B cell (primary cell): ENCODE measurements around the gene FNDC3A. TPM values are rescaled to one million over a fixed set of nuclear protein-coding genes. Genes with fewer than 3 reads are reported as not detected.

Experiments used
- ATAC-seq: fragments of 200-7000 bp; cut with Tn5 transposase; one replicate; pipeline ENCODE4 v1.10.0; 2021; ENCODE audit warnings: low read depth, mild to moderate bottlenecking, moderate number of reproducible peaks, moderate library complexity
- CTCF ChIA-PET: fragments of 350-600 bp; sonication (Branson Sonifier 250); formaldehyde crosslinking; loops from one replicate; lab custom pipeline; 2021; ENCODE audit warnings: antibody characterized with exemption, inconsistent platforms; lab: Charles Lee
- POLR2A ChIA-PET: fragments of 350-600 bp; sonication (Branson Sonifier 250); formaldehyde crosslinking; loops from one replicate; lab custom pipeline; 2021; ENCODE audit warnings: antibody characterized with exemption; lab: Charles Lee
- DNase-seq: peaks from one replicate; pipeline ENCODE4 v3.0.0; 2013
- H2AFZ ChIP-seq: 2 replicates; pipeline ENCODE4 v1.6.1; 2012; ENCODE audit warnings: mild to moderate bottlenecking, low read depth, low read length; ENCODE audit not compliant: insufficient read depth, poor library complexity, severe bottlenecking
- H3K27ac ChIP-seq, 2 donors: 1 replicate in 1 of 2; 2 replicates in 1 of 2; pipeline ENCODE4 v1.5.1; 2012 to 2013; ENCODE audit warnings: low read length in 2 of 2, mild to moderate bottlenecking in 2 of 2, moderate library complexity in 1 of 2
- H3K27me3 ChIP-seq, 4 experiments: fragments of 200-600 bp in 1 of 4; sonication (generic) in 1 of 4; replicated peaks in 1 of 4; 1 replicate in 2 of 4; 2 replicates in 2 of 4; pipeline versions ENCODE4 v1.6.1 to v1.7.0; 2013 to 2016; ENCODE audit warnings: low read length in 3 of 4, mild to moderate bottlenecking in 2 of 4, mixed read lengths in 1 of 4, moderate library complexity in 1 of 4; ENCODE audit not compliant: insufficient read depth in 4 of 4, control insufficient read depth in 3 of 4; ENCODE audit errors: control extremely low read depth in 1 of 4
- H3K36me3 ChIP-seq, 2 experiments: replicated peaks in 1 of 2; 1 replicate in 1 of 2; 2 replicates in 1 of 2; pipeline versions ENCODE4 v1.6.1 to v1.7.1; 2013; ENCODE audit warnings: low read length in 1 of 2; ENCODE audit not compliant: insufficient read depth in 2 of 2, control insufficient read depth in 1 of 2; ENCODE audit errors: control extremely low read depth in 1 of 2, extremely low read depth in 1 of 2
- H3K4me1 ChIP-seq, 2 donors: fragments of 200-600 bp in 1 of 2; sonication (generic) in 1 of 2; 1 replicate in 1 of 2; 2 replicates in 1 of 2; pipeline versions ENCODE4 v1.5.1 to v1.6.1; 2013 to 2017; ENCODE audit warnings: low read length in 2 of 2; ENCODE audit not compliant: control insufficient read depth in 2 of 2, insufficient read depth in 2 of 2
- H3K4me2 ChIP-seq: replicated peaks from 2 replicates; pipeline ENCODE3; 2012; ENCODE audit warnings: mild to moderate bottlenecking, low read depth, low read length; ENCODE audit not compliant: poor library complexity, severe bottlenecking
- H3K4me3 ChIP-seq, 5 experiments: fragments of 200-600 bp in 1 of 5; sonication (generic) in 1 of 5; 1 replicate in 3 of 5; 2 replicates in 2 of 5; pipeline versions ENCODE4 v1.5.1 to v1.7.0; 2011 to 2016; ENCODE audit warnings: low read length in 4 of 5, mild to moderate bottlenecking in 4 of 5, low read depth in 2 of 5, control low read depth in 1 of 5, moderate library complexity in 1 of 5; ENCODE audit not compliant: insufficient read depth in 1 of 5; ENCODE audit errors: control extremely low read depth in 1 of 5, extremely low read depth in 1 of 5
- H3K79me2 ChIP-seq: fragments of 200-600 bp; sonication (generic); one replicate; pipeline ENCODE4 v1.6.0; 2016; ENCODE audit warnings: low read length; ENCODE audit not compliant: control insufficient read depth, insufficient read depth
- H3K9ac ChIP-seq: fragments of 200-600 bp; sonication (generic); 2 replicates; pipeline ENCODE4 v1.6.1; 2017; ENCODE audit warnings: mild to moderate bottlenecking, low read length, moderate library complexity
- H3K9me3 ChIP-seq, 3 donors: one replicate each; pipeline versions ENCODE4 v1.6.1 to v1.7.1; 2013; ENCODE audit warnings: low read length in 2 of 3; ENCODE audit not compliant: control insufficient read depth in 2 of 3, insufficient read depth in 1 of 3; ENCODE audit errors: control extremely low read depth in 1 of 3
- H4K20me1 ChIP-seq: 2 replicates; pipeline ENCODE4 v1.6.0; 2012; ENCODE audit warnings: mild to moderate bottlenecking, low read length; ENCODE audit not compliant: insufficient read depth, control insufficient read depth, poor library complexity, severe bottlenecking
- H3K27ac Mint-ChIP-seq: one replicate; pipeline ENCODE4 v1.8.0; 2021; ENCODE audit warnings: mixed read lengths
- H3K27me3 Mint-ChIP-seq: one replicate; pipeline ENCODE4 v1.8.0; 2021; ENCODE audit warnings: mixed read lengths
- H3K4me1 Mint-ChIP-seq: one replicate; pipeline ENCODE4 v1.8.0; 2021; ENCODE audit warnings: mixed read lengths
- H3K4me3 Mint-ChIP-seq: one replicate; pipeline ENCODE4 v1.8.0; 2021; ENCODE audit warnings: mixed read lengths
- H3K9me3 Mint-ChIP-seq: one replicate; pipeline ENCODE4 v1.8.0; 2022; ENCODE audit warnings: mixed read lengths; ENCODE audit not compliant: insufficient read depth
- EZH2 ChIP-seq: IDR thresholded peaks from 2 replicates; pipeline ENCODE4 v1.6.1; 2012; ENCODE audit warnings: borderline replicate concordance, low read depth, mild to moderate bottlenecking, moderate library complexity, low read length; ENCODE audit not compliant: insufficient read depth, poor library complexity, severe bottlenecking
- WGBS: methylation state at CpG from one replicate; pipeline ENCODE4 v1.1.5; 2013; ENCODE audit warnings: missing lambda C conversion rate; ENCODE audit not compliant: insufficient coverage; 5-methylcytosine and 5-hydroxymethylcytosine counted together
- intact Hi-C: fragments of 100-400 bp; cut with micrococcal nuclease; formaldehyde crosslinking; loops from one replicate; pipeline ENCODE4 v1.10.0; 2022
- polyA plus RNA-seq: library from polyadenylated mRNA; depleted of rRNA; stranded (reverse); fragments of >200 nt; gene quantifications from 2 replicates; pipeline ENCODE4 v1.2.3, GENCODE V29; 2012
- total RNA-seq, 2 donors: library from RNA; stranded (reverse); fragments of 120-200 nt in 1 of 2; gene quantifications; 1 replicate in 1 of 2; 2 replicates in 1 of 2; pipeline versions ENCODE4 v1.2.3 to v1.2.4, GENCODE V29; 2013 to 2022
- TF ChIP-seq, protein P1 (sequence below): fragments of 200-600 bp; IDR thresholded peaks from one replicate; pipeline ENCODE4 v1.8.0; 2022; ENCODE audit warnings: antibody characterized with exemption, mild to moderate bottlenecking

The FNDC3A gene
- total and polyA plus RNA-seq, 2 donors (not counting 1 experiment from before 2014, with no cell fraction given): 13.5 to 37.1 TPM

DNA sequence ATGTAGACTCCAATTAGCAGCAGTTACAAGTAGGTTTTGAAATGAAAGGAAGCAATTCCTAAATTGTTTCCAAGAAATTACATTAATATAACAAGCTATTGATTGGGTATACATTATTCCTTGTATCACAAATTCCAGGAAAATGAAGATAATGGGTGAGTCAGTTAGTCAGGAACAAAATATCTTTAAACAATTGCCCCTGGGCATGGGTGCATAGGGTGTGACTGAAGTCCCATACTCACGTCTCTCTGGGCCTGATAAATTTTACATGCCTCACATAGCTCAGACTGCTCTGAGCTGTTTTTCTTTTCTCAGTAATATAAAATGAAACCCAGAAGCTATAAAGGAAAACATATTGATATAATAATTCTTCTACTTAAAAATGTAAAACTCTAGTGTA is 87.8 kb downstream of the FNDC3A start:
- H3K4me3 ChIP-seq: no peak overlapping the region
- whole genome bisulfite sequencing: no CpG with 5 or more reads among the region's 1 CpG
- no peak overlapping the region for H3K27ac ChIP-seq
- ChIA-PET CTCF (no interaction called here), POLR2A (no interaction called here)
- no peaks in the 10 kb centered on the region for H3K4me1 ChIP-seq
- no peak overlapping the region for H3K9ac ChIP-seq
- H3K9me3 ChIP-seq: peaks cover 0 to 3% (median 2%) of the 10 kb centered on the region in 3 donors
- no peak overlapping the region for H2AFZ ChIP-seq
- DNase-seq: no peak
- H3K36me3 ChIP-seq: peaks cover 0 to 2% of the 10 kb centered on the region in 2 experiments
- Mint-ChIP-seq H3K27ac (no peak overlapping the region), H3K9me3 (no peaks in the 10 kb centered on the region), H3K4me3 (no peak overlapping the region), H3K27me3 (no peaks in the 10 kb centered on the region), H3K4me1 (peaks cover 10% of the 10 kb centered on the region)
- no peak overlapping the region for H3K4me2 ChIP-seq
- no peaks in the 10 kb centered on the region for H4K20me1 ChIP-seq
- TF ChIP-seq, protein P1, sequence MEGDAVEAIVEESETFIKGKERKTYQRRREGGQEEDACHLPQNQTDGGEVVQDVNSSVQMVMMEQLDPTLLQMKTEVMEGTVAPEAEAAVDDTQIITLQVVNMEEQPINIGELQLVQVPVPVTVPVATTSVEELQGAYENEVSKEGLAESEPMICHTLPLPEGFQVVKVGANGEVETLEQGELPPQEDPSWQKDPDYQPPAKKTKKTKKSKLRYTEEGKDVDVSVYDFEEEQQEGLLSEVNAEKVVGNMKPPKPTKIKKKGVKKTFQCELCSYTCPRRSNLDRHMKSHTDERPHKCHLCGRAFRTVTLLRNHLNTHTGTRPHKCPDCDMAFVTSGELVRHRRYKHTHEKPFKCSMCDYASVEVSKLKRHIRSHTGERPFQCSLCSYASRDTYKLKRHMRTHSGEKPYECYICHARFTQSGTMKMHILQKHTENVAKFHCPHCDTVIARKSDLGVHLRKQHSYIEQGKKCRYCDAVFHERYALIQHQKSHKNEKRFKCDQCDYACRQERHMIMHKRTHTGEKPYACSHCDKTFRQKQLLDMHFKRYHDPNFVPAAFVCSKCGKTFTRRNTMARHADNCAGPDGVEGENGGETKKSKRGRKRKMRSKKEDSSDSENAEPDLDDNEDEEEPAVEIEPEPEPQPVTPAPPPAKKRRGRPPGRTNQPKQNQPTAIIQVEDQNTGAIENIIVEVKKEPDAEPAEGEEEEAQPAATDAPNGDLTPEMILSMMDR: no peak
- TF ChIP-seq EZH2: no peak
- intact Hi-C loops: no loop called here
- H3K27me3 ChIP-seq: no peaks in the 10 kb centered on the region
- no peak for ATAC-seq
- H3K79me2 ChIP-seq: no peaks in the 10 kb centered on the region

DNA sequence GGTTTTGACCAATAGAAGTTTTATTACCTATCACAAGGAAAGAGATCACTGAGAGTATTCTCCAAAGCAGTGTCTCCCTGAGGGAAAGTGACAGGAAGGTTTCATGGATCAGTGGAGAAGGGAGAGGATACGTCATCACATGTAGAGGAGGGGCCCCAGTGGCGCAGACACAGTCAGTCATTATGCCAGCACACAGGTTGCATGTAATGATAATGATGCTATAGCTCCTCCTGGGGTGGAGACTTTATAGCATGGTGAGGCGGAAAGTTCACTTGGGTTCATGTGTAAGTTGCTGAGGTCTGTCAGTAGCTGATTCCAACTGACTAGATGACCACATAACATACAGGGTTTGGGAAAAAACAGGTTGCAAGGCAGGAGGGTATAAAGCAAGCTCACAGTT is 88.8 kb downstream of the FNDC3A start:
- TF ChIP-seq, protein P1: no peak
- no peak for TF ChIP-seq EZH2
- Mint-ChIP-seq H3K27ac (no peak overlapping the region), H3K4me1 (peaks cover 10% of the 10 kb centered on the region), H3K27me3 (no peaks in the 10 kb centered on the region), H3K9me3 (no peaks in the 10 kb centered on the region), H3K4me3 (no peak overlapping the region)
- ATAC-seq: no peak
- intact Hi-C loops: no loop called here
- Histone ChIP-seq H3K4me3 (no peak overlapping the region), H3K27ac (no peak overlapping the region), H3K4me2 (no peak overlapping the region), H3K9ac (no peak overlapping the region), H3K27me3 (no peaks in the 10 kb centered on the region), H3K9me3 (peaks cover 0 to 3% (median 2%) of the 10 kb centered on the region in 3 donors), H3K79me2 (no peaks in the 10 kb centered on the region), H3K36me3 (peaks cover 0 to 2% of the 10 kb centered on the region in 2 experiments), H4K20me1 (no peaks in the 10 kb centered on the region), H2AFZ (no peak overlapping the region), H3K4me1 (no peaks in the 10 kb centered on the region)
- POLR2A ChIA-PET: no interaction called here
- DNase-seq: no peak
- WGBS: 90% methylated on average over 2 of the region's 3 CpGs
- CTCF ChIA-PET: interaction anchor here (0.8 kb wide), 1 partner anchor 24 kb away, joined by 3 read pairs; no protein-coding TSS in a partner anchor
